Rectal smooth muscle tissue (tissue), 1 donor: ENCODE measurements around the gene SRPRB.
"Not testable (repeated sequence)": the region's sequence is repeated elsewhere in the genome, so short reads cannot be mapped to it uniquely, and the experiment has no call there.

Source experiments
- H3K27ac ChIP-seq: one replicate; pipeline ENCODE4 v1.7.0; 2013; ENCODE audit warnings: low read depth, low read length, inconsistent platforms
- H3K27me3 ChIP-seq: one replicate; pipeline ENCODE4 v1.7.0; 2013; ENCODE audit warnings: low read length; ENCODE audit not compliant: control insufficient read depth, insufficient read depth
- H3K36me3 ChIP-seq: one replicate; pipeline ENCODE4 v1.7.0; 2013; ENCODE audit warnings: low read length; ENCODE audit not compliant: control insufficient read depth, insufficient read depth
- H3K4me1 ChIP-seq: one replicate; pipeline ENCODE4 v1.7.0; 2013; ENCODE audit warnings: low read length; ENCODE audit not compliant: control insufficient read depth, insufficient read depth
- H3K4me3 ChIP-seq: one replicate; pipeline ENCODE4 v1.7.0; 2013; ENCODE audit warnings: low read length
- H3K9ac ChIP-seq: one replicate; pipeline ENCODE4 v1.7.0; 2013; ENCODE audit warnings: low read length

SRPRB gene

DNA sequence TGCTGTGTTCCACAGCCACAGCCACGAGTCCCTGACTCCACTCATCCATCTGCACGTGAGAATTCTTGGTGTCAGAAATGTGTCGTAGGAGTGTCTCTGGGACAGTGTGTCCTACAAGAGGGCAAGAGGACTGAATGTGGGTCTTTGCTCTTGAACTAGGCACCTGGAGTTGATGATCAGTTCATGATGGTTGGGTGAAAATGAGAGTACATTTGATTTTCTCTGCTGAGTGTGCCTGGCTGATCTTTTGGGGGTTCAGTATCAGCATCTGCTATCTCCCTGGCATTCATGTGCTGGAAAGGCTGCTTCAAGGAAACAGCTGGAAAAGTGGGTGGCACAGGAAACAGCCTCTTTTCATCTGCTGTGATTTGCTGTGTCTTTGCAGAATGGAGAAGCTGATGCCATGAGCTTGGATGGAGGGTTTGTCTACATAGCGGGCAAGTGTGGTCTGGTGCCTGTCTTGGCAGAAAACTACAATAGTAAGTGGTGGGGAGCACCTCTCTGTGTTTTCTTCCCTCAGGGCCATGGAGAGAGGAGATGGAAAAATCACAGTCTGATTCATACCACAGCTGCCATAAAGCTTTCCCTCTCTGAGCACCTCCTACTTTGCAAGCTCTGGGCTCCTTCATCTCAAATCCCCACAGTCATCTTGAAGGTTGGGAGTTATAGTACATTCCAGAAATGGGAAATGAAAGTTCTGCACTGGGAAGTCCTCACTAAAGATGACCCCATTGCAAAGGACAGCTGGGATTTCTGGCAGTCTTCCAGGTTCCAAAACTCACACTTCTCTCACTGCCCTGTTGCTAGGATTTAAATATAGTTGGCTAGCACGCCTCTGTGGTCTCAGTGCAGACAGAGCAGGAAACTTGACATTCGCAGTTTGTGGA lies 41.6 kb upstream of the SRPRB start:
- Histone ChIP-seq H3K4me3 (no peak overlapping the region), H3K4me1 (no peaks in the 10 kb centered on the region), H3K9ac (no peak overlapping the region), H3K27ac (no peak overlapping the region), H3K36me3 (no peaks in the 10 kb centered on the region), H3K27me3 (no peaks in the 10 kb centered on the region)

DNA sequence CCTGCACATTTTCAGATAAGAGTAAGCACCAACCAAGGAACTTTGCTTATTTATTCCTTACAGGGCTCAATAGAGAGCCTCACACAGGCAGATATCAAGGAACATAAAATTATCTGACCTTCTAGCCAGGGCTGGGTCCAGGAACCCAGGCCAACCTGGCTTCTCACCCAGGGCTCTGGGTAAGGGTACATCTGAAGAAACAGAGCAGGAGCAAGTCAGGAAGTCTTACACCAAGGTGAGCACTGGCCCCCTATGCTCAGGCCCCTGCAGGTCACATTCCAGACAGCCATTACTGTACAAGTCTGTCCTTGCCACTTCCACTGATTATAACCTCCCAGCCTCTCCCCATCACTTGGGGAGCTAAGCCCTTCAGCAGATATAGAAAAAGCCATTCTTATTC lies 40.4 kb upstream of the SRPRB start:
- no peaks in the 10 kb centered on the region for H3K36me3 ChIP-seq
- H3K27me3 ChIP-seq, result no peaks in the 10 kb centered on the region
- H3K27ac ChIP-seq, result no peak overlapping the region
- no peak overlapping the region for H3K9ac ChIP-seq
- no peaks in the 10 kb centered on the region for H3K4me1 ChIP-seq
- no peak overlapping the region for H3K4me3 ChIP-seq

DNA sequence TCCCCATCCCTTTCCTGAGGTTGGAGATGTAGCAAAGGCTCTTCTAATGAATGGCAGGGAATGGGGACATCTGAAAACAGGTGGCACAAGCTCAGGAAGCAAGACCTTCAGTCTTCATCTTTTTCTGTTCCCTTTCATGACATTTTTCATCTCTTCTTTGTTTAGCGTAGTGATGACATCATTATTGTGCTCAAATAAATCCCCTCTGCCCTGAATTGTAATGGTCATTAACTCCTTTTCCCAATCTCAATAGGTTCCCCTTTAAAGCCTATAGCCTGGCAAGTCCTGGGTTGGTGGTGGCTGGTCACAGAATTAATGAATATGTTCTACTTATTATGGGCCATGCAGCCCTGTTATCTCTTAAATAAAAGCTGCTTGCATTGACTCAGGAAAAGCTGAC lies 38.0 kb upstream of the SRPRB start:
- H3K4me1 ChIP-seq, result no peaks in the 10 kb centered on the region
- no peak overlapping the region for H3K27ac ChIP-seq
- H3K4me3 ChIP-seq, result no peak overlapping the region
- no peak overlapping the region for H3K9ac ChIP-seq
- no peaks in the 10 kb centered on the region for H3K36me3 ChIP-seq
- no peaks in the 10 kb centered on the region for H3K27me3 ChIP-seq

DNA sequence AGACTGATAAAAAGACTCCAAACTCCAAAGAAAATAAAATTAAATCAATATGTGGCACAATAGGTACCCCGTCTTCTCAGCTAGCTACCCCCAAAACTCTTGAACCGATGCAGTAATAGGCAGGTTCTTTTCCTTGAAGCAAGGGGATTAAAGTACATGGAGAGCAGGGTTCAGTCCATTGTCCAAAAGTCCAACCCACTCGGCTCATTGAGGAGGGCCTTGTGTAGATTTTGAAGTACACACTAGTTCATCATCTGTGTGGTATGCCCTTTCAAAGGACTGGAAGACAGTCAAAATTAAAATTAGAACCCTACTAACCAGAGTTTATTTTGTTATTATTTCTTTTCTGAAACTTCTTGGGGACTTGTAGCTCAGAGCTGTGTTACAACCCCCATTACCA lies 36.1 kb upstream of the SRPRB start:
- no peak overlapping the region for H3K4me3 ChIP-seq
- no peaks in the 10 kb centered on the region for H3K4me1 ChIP-seq
- H3K36me3 ChIP-seq, result no peaks in the 10 kb centered on the region
- H3K27ac ChIP-seq, result no peak overlapping the region
- no peak overlapping the region for H3K9ac ChIP-seq
- no peaks in the 10 kb centered on the region for H3K27me3 ChIP-seq

DNA sequence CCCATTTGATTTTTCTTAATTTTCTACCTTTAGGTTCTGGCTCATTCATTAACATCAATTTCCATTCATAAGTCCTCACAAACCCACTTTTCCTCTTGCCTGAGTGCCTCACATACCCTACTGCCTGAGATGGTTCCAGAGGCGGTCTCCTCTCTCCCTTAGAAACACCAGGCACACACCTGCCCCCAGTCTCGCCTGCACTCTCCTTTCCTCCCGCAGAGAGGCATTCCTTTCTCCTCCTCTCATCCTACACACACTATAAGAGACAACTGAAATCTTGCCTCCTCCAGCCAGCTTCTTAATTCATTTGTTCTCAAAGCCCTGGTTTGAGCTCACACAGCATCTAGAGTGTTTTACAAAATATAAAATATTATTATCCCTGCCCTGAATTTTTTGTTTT lies 31.9 kb upstream of the SRPRB start:
- H3K9ac ChIP-seq, result no peak overlapping the region
- no peaks in the 10 kb centered on the region for H3K4me1 ChIP-seq
- no peak overlapping the region for H3K4me3 ChIP-seq
- no peak overlapping the region for H3K27ac ChIP-seq
- H3K36me3 ChIP-seq, result no peaks in the 10 kb centered on the region
- H3K27me3 ChIP-seq, result no peaks in the 10 kb centered on the region

DNA sequence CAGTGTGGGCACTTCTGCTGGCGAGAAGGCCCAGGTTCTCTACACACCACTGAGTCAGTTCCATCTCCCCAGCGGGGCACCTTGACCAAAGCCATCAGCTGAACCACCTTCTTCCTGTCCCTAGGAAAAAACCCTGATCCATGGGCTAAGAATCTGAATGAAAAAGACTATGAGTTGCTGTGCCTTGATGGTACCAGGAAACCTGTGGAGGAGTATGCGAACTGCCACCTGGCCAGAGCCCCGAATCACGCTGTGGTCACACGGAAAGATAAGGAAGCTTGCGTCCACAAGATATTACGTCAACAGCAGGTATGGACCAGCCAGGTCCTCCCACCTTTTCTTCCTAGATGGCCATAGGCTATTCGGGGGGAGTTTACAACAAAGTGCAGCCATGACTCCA lies 30.3 kb upstream of the SRPRB start:
- Histone ChIP-seq H3K27ac (no peak overlapping the region), H3K27me3 (no peaks in the 10 kb centered on the region), H3K36me3 (no peaks in the 10 kb centered on the region), H3K4me1 (no peaks in the 10 kb centered on the region), H3K4me3 (no peak overlapping the region), H3K9ac (no peak overlapping the region)

DNA sequence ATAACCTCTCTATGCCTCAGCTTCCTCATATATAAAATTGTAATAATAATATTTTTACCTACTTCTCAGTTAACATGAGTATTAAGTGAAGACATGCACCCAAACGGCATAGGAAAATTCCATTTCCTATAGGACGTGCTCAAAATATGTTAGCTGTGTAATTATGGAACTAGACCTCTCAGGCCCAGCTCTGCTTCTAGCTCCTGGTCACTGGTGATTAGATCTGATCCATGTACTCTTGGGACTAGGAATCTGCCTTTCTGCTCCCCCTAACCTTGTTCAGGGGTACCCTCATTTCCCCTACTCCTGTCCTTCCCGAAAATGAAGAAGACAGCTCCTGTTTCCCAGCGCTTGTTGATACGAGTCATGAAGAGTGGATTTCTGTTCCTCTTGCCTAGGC lies 29.8 kb upstream of the SRPRB start:
- no peaks in the 10 kb centered on the region for H3K27me3 ChIP-seq
- H3K36me3 ChIP-seq, result no peaks in the 10 kb centered on the region
- H3K4me1 ChIP-seq, result no peaks in the 10 kb centered on the region
- H3K27ac ChIP-seq, result no peak overlapping the region
- no peak overlapping the region for H3K4me3 ChIP-seq
- no peak overlapping the region for H3K9ac ChIP-seq

DNA sequence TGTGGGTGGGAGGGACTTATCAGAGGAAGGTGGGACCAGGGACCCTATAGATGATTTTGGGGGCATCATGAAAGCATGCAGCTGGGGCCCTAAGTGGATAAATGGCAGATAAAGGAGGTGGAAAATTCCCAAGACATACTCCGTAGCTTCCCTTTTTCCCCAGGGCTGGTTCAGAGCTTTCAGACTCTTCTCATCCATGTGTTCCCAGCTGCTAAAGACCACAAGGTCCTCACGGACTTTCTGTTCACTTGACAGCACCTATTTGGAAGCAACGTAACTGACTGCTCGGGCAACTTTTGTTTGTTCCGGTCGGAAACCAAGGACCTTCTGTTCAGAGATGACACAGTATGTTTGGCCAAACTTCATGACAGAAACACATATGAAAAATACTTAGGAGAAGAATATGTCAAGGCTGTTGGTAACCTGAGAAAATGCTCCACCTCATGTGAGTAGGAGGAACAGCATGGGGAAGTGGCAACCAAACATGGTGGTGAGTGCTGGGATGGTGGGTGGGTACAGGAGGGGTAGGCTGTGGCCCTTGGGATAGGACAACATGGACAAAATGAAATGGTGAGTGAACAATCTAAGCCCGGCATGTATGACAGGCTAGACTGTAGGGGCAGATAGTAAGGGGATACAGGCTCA lies 28.7 kb upstream of the SRPRB start:
- no peaks in the 10 kb centered on the region for H3K36me3 ChIP-seq
- no peaks in the 10 kb centered on the region for H3K4me1 ChIP-seq
- H3K27me3 ChIP-seq, result no peaks in the 10 kb centered on the region
- H3K27ac ChIP-seq, result no peak overlapping the region
- no peak overlapping the region for H3K9ac ChIP-seq
- no peak overlapping the region for H3K4me3 ChIP-seq

DNA sequence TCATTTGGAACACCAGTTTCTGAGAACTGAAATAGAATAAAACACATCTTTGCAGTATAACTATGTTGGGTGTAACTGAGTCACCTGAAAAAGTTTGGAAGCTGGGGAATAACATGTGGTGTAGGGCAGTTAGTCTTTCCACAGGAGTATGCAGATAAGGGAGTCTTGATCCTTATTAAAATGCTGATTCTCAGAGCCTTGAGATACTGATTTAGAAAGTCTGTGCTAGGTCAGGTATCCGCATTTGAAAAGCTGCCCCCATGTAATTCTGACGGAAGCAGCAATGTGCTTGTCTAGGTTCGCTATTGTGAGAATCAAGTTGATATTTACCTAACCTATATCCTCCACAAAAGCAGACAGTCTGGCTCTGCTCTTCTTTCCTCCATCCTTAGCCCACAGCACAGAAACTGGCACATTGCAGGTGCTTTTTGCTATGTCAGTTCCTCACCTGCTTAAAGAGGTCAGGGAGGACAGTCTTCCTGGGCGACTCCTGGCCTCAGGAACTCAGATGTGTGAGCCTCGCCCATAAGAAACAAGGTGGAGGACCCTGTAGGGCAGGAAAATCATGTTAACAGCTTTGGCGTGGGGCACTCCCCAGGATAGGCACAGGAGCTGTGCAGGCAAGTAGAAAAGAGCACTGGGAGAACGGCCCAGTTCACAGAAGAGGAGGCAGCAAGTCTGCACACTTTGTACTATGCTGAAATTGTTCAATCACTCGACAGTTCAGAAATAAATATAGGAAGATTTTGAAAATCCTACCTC lies 27.6 kb upstream of the SRPRB start:
- Histone ChIP-seq H3K27ac (no peak overlapping the region), H3K27me3 (no peaks in the 10 kb centered on the region), H3K36me3 (no peaks in the 10 kb centered on the region), H3K4me1 (no peaks in the 10 kb centered on the region), H3K9ac (no peak overlapping the region), H3K4me3 (no peak overlapping the region)

DNA sequence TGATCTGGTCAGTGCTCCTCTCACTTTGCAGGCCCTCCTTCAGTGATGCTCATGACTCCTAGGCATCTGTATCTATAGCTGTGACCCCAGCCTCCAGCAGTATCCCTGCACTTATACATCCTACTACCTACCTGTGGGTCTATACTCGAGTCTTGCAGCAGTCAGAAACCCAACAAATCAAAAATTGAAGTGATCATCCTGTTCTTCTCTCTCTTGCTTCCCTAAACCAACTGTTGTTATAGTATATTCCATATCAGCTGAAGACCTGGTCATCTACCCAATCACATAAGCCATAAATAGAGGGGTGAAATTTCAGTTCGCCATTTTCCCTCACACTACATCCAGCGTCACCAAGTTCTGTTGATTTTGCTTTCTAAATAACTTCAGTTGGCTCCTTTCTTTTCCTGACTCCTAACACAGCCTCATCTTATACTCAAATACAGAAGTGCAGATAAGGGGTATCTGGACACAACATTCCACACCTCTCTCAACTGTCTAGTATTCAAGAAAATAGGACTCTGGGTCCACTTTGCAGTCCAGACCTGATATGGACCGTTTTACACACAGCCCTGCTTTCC lies 25.9 kb upstream of the SRPRB start:
- no peak overlapping the region for H3K4me3 ChIP-seq
- no peak overlapping the region for H3K9ac ChIP-seq
- H3K4me1 ChIP-seq, result no peaks in the 10 kb centered on the region
- no peaks in the 10 kb centered on the region for H3K36me3 ChIP-seq
- no peaks in the 10 kb centered on the region for H3K27me3 ChIP-seq
- H3K27ac ChIP-seq, result no peak overlapping the region

DNA sequence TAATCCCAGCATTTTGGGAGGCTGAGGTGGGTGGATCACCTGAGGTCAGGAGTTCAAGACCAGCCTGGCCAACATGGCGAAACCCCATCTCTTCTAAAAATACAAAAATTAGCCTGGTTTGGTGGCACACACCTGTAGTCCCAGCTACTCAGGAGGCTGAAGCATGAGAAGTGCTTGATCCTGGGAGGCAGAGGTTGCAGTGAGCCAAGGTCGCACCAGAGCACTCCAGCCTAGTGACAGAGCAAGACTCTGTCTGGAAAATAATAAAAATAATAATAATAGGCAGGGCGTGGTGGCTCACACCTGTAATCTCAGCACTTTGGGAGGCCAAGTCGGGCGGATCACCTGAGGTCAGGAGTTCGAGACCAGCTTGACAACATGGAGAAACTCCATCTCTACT lies 24.9 kb upstream of the SRPRB start:
- not testable (repeated sequence) for H3K9ac ChIP-seq, H3K4me1 ChIP-seq, H3K27ac ChIP-seq, H3K27me3 ChIP-seq, H3K36me3 ChIP-seq, H3K4me3 ChIP-seq

DNA sequence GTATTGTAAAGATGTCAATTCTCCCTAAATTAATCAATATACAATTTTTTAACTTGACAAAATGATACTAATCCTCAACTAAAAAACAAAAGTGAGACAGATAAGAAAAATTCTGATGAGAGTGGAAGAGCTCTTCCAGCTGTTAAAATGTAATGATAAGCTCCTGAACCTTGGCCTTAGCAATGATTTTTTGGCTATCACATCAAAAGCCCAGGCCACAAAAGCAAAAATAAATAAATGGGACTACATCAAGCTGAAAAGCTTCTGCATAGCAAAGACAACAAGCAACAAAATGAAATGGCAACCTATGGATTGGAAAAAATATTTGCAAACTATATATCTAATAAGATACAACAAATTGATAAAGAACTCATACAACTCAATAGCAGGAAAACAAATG lies 24.0 kb upstream of the SRPRB start:
- no peak overlapping the region for H3K4me3 ChIP-seq
- H3K36me3 ChIP-seq, result no peaks in the 10 kb centered on the region
- no peaks in the 10 kb centered on the region for H3K4me1 ChIP-seq
- H3K27ac ChIP-seq, result no peak overlapping the region
- no peak overlapping the region for H3K9ac ChIP-seq
- H3K27me3 ChIP-seq, result no peaks in the 10 kb centered on the region
